Spinal cord (tissue), 10 donors: ENCODE measurements around the gene PRSS56. TPM values are rescaled to one million over a fixed set of nuclear protein-coding genes. Genes with fewer than 3 reads are reported as not detected.

Experiments
- DNase-seq, 6 donors: peaks; one replicate each; pipeline versions ENCODE4 v3.0.0 to v3.0.0-alpha.2; 2013 to 2015; ENCODE audit warnings: low spot score in 6 of 6, low read depth in 4 of 6
- H3K27ac ChIP-seq: one replicate; pipeline ENCODE4 v1.5.1; 2013; ENCODE audit warnings: low read depth, low read length, control low read depth
- H3K27me3 ChIP-seq: one replicate; pipeline ENCODE4 v1.6.1; 2013; ENCODE audit warnings: low read length; ENCODE audit not compliant: control insufficient read depth, insufficient read depth
- H3K36me3 ChIP-seq: one replicate; pipeline ENCODE4 v1.6.1; 2013; ENCODE audit warnings: low read length; ENCODE audit not compliant: control insufficient read depth, insufficient read depth
- H3K4me1 ChIP-seq: one replicate; pipeline ENCODE4 v1.6.1; 2013; ENCODE audit warnings: low read length; ENCODE audit not compliant: control insufficient read depth, insufficient read depth
- H3K4me3 ChIP-seq: one replicate; pipeline ENCODE4 v1.5.1; 2013; ENCODE audit warnings: low read depth, low read length, control low read depth
- H3K9me3 ChIP-seq: one replicate; pipeline ENCODE4 v1.6.1; 2013; ENCODE audit warnings: low read length; ENCODE audit not compliant: control insufficient read depth, insufficient read depth
- WGBS: methylation state at CpG from one replicate; pipeline ENCODE4 v1.1.5; 2013; ENCODE audit warnings: missing lambda C conversion rate; ENCODE audit not compliant: insufficient coverage; 5-methylcytosine and 5-hydroxymethylcytosine counted together
- polyA plus RNA-seq, 2 donors: library from polyadenylated mRNA; unstranded; fragments of 120-200 nt; gene quantifications; one replicate each; pipeline ENCODE4 v1.2.1, GENCODE V29; 2013; ENCODE audit not compliant: insufficient read length in 2 of 2
- total RNA-seq, 2 donors: library from RNA; depleted of rRNA in 1 of 2; stranded (reverse); fragments of 120-200 nt in 1 of 2; fragments of >200 nt in 1 of 2; gene quantifications; one replicate each; pipeline versions ENCODE4 v1.2.3 to v1.2.4, GENCODE V29; 2013 to 2014
- donor health status: healthy.

PRSS56 gene
- total and polyA plus RNA-seq, 4 donors = 0.89 to 5.8 (median 3.1) TPM

DNA sequence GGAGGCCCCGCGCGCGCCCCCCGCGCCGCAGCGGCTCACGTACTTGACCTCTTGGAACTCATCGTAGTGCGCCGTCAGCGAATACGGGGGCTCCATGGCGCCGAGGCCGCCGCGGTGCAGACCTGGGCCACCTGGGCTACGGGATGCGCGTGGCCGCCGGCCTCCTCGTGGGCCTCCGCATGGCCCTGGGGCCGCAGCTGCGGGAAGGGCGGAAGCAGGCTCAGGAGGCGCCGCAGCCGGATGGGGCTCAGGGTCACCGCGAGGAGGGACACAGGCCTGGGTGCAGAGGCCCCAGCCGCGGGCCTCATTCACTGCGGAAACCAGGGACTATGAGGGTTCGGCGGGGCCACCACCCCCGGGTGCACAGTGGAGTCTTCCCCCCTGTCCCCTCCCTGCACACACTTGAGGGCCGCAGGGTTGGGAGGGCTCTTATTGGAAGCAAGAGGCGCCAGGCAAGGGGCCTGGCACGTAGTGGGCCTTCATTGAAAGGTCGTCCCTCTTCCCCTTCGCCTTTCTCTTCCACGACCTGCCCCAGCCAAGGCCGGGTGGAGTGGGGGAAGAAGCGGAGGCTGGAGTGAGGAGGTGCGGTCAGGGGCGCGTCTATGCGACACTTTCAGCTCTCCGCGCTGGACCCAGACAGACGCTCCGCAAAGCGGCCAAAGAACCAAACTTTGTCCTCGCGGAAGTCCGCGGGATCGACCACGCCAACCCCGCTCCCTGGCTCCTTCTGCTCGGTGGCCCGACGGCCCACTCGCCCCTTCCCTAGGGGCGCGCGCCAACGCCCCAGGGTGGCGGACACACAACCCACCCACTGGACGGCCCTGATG lies 33.4 kb upstream of the PRSS56 start:
- H3K4me3 ChIP-seq = no peak overlapping the region
- no peaks in the 10 kb centered on the region for H3K9me3 ChIP-seq
- peaks cover 49% of the 10 kb centered on the region for H3K27me3 ChIP-seq
- H3K4me1 ChIP-seq = peaks cover 31% of the 10 kb centered on the region
- 2% methylated on average over 63 of the region's 74 CpGs for WGBS
- DNase-seq = no peak
- peaks cover 11% of the 10 kb centered on the region for H3K36me3 ChIP-seq
- H3K27ac ChIP-seq = no peak overlapping the region

DNA sequence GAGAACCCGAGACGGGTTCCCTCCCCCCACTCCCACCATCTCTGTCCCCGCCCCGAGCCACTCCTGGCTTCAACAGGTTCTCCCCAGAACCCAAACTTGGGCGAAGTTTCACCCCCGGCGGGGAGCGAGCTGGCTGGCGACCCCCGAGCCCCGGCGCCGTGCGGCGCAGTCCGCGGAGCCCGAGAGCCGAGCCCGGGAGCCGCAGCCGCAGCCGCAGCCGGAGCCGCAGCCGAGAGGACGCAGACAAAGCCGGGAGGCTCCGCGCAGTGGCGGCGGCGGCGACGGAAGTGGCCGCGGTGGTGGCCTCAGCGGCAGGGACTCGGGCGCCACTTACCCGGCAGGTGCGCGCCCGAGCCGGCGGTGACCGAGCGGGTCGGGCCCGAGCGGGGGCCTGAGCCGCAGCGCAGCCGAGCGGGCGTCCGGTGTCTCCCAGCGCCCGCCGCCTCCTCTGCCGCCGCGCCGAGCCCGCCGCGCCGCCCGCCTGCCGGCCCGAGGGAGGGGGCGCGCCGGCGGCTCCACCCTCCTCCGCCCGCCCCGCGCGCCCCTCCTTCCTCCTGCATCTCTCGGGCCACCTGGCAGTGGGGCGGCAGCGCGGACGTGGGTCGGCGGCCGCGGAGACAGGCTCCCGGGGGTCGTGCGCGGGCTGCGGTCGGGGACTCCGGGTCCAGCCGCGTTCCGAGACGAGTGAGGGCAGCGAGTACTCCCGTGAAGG lies 32.6 kb upstream of the PRSS56 start, which contains the start of gene ECEL1:
ECEL1 (minus strand) TSS at position 450 of the 712 bp plus-strand sequence. CDS start 1,181 bp downstream, outside the sequence.
- Histone ChIP-seq H3K27ac (no peak within 1 kb of the TSS), H3K27me3 (peaks cover 49% of the 10 kb centered on the region), H3K4me3 (no peak within 1 kb of the TSS), H3K36me3 (peaks cover 10% of the 10 kb centered on the region), H3K4me1 (peaks cover 31% of the 10 kb centered on the region), H3K9me3 (no peaks in the 10 kb centered on the region)
- under 1% methylated on average over 102 of the region's 102 CpGs for WGBS
- peak in 2 of 6 donors; percentile 44 for DNase-seq

DNA sequence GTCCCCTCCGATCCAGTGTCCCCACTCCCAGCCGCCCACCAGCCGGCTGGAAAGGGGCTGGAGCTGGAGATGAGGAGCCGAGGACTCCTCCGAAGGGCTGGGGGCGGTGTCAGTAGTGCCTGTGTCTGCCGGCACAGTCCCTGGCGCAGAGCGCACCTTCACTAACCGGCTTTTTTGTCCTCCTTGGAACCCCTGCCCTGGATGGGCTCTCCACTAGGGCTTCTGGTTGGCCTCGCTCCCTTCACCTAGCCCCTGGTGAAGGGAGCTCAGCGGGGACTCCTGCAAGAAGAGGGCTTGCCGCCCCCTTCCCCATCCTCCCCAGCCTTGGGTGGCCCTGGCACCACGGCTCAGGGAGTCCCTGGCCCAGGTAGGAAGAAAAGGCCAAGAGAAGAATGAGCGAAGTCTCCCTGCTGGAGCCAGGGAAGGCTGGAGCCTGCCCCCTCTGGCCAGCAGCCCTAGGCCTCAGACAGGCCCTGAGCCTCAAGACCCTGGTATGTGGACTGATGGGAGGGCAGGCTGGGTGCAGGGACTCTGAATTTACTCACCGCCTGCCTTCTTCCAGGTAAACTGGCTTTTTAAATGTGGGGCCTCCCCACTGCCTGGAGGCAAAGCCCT lies 32.0 kb upstream of the PRSS56 start:
- DNase-seq = no peak
- H3K4me1 ChIP-seq = peaks cover 31% of the 10 kb centered on the region
- H3K36me3 ChIP-seq = peaks cover 6% of the 10 kb centered on the region
- 23% methylated on average over 13 of the region's 16 CpGs for WGBS
- H3K4me3 ChIP-seq = no peak overlapping the region
- no peak overlapping the region for H3K27ac ChIP-seq
- no peaks in the 10 kb centered on the region for H3K9me3 ChIP-seq
- peaks cover 49% of the 10 kb centered on the region for H3K27me3 ChIP-seq

DNA sequence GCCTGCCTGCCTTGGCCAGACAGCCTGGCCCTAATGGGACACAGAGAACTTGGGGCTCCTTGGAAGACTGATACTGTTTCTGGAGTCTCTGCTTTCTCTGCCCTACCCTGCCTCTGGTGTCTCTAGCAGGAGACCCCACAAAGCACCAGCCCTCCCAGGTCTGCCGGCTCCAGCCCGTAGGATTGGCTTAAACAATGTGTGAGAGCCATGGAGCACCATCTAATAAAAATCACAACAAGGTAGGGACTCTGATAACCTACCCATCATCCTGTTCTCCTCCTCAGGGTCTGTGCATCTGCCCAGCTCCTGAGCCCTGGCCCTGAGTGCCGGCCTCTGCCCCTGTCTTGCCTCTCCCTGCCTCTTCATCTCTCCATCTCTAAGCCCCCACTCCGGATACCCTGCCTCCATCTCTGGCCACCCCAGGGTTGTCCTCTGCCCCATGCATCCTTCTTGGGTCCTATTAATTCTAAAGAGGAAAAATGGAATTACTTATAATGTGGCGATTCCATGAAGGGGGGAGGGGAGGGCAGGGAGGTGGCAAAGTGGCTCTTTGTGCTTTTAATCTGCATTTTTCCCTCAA lies 31.4 kb upstream of the PRSS56 start:
- 76% methylated on average over 3 of the region's 5 CpGs for WGBS
- Histone ChIP-seq H3K4me3 (no peak overlapping the region), H3K36me3 (peaks cover 2% of the 10 kb centered on the region), H3K9me3 (no peaks in the 10 kb centered on the region), H3K4me1 (peaks cover 31% of the 10 kb centered on the region), H3K27ac (no peak overlapping the region), H3K27me3 (peaks cover 44% of the 10 kb centered on the region)
- no peak for DNase-seq

DNA sequence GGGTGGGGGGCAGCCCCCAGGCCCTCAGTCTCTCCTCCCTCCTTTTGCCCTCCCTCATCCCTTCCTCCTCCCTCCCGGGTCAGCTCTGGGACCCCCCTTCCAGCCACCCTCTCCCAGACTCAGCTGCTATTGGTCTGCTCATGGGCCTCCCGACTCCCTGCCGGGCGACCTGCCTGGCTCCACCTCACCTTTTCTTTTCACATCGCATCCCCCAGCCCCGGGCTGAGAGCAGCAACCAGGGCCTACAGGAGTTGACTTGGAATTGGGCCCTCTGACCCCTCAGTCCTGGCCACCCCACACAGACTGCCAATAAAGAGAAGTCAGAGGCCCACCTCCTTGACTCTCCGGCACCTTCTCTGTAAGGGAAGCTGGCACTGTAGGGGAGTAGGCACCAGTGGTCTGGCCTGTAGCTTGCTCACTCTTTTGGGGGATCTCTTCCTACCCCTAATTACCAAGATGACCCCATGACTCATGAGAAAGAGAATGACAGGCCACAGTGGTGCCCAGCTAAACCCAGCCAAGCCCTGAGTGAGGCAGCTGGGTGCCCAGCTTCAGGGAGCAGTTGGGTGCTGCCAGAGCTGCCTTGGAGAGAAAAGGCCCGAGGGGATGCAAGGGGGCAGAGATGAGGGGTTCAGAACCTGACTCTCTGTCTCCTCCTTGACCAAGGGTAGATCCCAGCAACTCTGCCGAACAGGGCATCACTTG lies 30.5 kb upstream of the PRSS56 start:
- H3K36me3 ChIP-seq = no peaks in the 10 kb centered on the region
- DNase-seq = no peak
- peaks cover 36% of the 10 kb centered on the region for H3K4me1 ChIP-seq
- H3K4me3 ChIP-seq = no peak overlapping the region
- peaks cover 36% of the 10 kb centered on the region for H3K27me3 ChIP-seq
- no peaks in the 10 kb centered on the region for H3K9me3 ChIP-seq
- 37% methylated on average over 8 of the region's 9 CpGs for WGBS
- no peak overlapping the region for H3K27ac ChIP-seq

DNA sequence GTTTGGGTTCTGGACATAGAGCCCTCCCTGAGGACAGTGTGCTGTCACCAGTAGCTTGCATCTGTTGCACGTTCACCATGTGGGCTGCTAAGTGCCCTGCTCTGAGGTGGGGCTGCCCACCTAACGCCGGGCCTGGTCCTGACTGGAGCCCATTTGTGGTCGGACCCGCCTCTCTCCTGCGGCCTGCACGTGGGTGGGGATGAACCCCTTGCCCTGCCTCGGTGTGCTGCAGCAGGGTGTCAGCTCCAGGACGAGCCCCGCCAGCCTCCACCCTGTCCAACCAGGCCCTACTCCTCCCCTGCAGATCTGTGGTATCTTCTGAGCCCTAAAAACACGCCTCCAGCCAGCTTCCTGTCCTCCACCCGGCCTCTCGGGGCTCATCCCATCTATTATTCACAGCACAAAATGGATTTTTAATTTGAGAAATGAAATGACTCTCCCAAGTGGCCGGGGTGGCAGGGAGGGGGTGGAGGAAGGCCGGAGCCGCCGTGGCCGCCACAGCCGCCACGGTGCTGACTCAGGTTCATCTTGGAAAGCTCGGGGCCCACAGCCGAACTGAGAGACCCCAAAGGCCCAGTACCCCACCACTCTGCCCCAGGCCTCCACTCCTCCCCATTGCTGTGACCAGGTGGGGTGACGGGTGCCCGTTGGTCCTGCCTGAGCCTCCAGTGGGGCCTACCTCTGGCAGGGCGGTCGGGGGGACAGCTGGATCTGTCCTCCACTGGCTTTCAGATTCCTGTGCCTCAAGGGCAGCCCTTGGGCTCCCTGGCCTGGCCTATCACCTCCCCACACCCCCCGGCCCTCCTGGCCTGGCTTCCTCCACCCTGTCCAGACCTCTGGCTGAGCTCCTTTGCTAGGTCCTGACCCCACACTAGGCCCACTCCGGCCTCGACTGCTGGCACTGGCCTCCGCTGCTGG lies 29.7 kb upstream of the PRSS56 start:
- H3K27ac ChIP-seq = no peak overlapping the region
- WGBS = 86% methylated on average over 21 of the region's 30 CpGs
- H3K9me3 ChIP-seq = no peaks in the 10 kb centered on the region
- peaks cover 33% of the 10 kb centered on the region for H3K4me1 ChIP-seq
- peak in 1 of 6 donors; percentile 56 for DNase-seq
- peaks cover 27% of the 10 kb centered on the region for H3K27me3 ChIP-seq
- H3K4me3 ChIP-seq = no peak overlapping the region
- no peaks in the 10 kb centered on the region for H3K36me3 ChIP-seq

DNA sequence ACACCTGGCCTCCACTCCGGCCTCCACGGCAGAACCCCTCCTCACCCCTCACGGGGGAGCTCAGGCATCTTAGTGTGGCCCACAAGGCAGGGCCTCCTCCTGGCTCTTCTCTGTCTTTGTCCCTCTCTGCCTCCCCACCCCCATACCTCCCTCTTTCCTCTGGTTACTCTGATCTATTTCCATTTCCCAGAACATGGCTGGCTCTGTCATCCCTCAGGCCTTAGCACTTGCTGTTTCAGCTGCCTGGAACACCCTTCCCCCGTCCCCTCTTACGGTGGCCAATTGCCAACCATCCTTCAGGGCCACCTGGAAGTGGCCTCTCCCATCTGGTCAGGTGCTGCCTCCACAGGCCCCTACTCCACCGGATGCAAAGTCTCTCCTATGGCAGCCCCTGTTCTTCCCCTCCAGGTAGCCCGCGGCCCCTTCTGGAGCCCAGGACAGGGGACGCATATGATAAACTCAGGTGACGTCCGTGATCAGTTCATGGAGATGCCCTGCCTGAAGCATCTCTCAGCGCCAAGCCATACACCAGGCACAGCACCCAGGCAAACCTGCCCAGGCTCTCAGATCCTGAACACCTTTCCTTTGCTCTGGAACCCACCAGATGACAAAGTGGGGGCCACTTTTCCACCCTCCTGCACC lies 28.9 kb upstream of the PRSS56 start:
- WGBS = 91% methylated on average over 12 of the region's 12 CpGs
- no peak overlapping the region for H3K27ac ChIP-seq
- H3K4me3 ChIP-seq = no peak overlapping the region
- H3K27me3 ChIP-seq = peaks cover 20% of the 10 kb centered on the region
- no peak for DNase-seq
- no peaks in the 10 kb centered on the region for H3K36me3 ChIP-seq
- H3K9me3 ChIP-seq = no peaks in the 10 kb centered on the region
- peaks cover 28% of the 10 kb centered on the region for H3K4me1 ChIP-seq

DNA sequence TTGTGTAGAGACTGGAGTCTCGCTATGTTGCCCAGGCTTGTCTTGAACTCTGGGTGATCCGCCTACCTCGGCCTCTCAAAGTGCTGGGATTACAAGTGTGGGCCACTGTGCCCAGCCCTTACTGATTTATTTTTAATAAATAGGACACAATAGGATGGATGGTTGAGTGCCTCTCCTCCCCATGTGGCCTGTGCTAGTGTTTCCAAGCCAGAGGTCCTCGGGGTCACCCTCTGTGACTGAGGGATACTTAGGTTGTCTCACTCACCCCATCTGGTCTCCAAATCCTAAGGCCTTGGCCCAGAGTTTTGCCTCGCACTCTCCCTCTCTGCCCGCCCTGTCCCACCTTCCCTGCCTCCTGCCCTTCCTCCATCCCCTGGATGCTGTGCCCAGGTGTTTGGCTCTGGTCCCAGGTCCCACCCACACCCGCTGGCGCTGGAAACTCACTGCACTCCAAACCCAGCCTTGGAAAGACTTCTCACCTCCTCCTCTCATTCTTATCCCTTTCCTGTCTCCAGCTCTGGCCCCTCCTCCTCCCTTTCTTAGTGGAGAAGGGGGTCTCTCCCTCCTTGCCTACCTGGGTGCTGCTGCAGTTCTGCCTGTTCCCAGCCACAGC lies 27.8 kb upstream of the PRSS56 start:
- WGBS = 94% methylated on average over 3 of the region's 8 CpGs
- Histone ChIP-seq H3K4me1 (peaks cover 27% of the 10 kb centered on the region), H3K9me3 (no peaks in the 10 kb centered on the region), H3K36me3 (no peaks in the 10 kb centered on the region), H3K4me3 (no peak overlapping the region), H3K27me3 (peaks cover 12% of the 10 kb centered on the region), H3K27ac (no peak overlapping the region)
- DNase-seq = no peak
